ENCODE results near the gene PROC.

The PROC gene

GRCh38 chr2:127415593-127416505 is 2.4 kb upstream of the PROC start:
- peak; percentile 73 for DNase-seq

DNA sequence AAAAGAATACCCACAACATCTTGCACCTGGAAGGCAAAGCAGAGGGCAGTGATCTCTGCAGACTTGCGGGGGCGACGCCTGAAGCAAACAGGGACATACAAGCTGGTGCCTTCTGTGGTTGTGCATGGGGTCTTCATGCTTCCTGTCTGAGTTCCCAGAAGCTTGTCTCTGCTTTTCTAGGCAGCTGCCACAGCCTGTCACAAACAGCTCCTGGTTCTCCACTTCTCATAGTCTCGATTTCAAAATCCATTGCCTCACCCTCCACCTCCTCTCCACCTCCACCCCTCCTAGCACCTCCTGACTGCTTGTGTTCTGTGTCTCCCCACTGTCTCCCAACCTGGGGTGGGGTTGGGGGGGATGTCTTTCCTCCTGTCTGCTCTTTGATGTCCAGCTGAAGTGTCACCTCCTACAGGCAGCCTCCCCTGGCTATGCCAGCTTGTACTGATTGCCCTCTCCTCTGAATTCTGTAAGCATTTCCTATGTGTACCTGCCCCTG is 1.7 kb upstream of the PROC start:
- DNase-seq, result no peak

- DNase-seq, result no peak
Measured at GRCh38 chr2:127417406-127417805, 821 bp upstream of the PROC start.

DNA sequence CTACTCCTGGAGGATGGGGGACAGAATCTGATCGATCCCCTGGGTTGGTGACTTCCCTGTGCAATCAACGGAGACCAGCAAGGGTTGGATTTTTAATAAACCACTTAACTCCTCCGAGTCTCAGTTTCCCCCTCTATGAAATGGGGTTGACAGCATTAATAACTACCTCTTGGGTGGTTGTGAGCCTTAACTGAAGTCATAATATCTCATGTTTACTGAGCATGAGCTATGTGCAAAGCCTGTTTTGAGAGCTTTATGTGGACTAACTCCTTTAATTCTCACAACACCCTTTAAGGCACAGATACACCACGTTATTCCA is 844 bp downstream of the PROC start:
- no peak for DNase-seq

DNA sequence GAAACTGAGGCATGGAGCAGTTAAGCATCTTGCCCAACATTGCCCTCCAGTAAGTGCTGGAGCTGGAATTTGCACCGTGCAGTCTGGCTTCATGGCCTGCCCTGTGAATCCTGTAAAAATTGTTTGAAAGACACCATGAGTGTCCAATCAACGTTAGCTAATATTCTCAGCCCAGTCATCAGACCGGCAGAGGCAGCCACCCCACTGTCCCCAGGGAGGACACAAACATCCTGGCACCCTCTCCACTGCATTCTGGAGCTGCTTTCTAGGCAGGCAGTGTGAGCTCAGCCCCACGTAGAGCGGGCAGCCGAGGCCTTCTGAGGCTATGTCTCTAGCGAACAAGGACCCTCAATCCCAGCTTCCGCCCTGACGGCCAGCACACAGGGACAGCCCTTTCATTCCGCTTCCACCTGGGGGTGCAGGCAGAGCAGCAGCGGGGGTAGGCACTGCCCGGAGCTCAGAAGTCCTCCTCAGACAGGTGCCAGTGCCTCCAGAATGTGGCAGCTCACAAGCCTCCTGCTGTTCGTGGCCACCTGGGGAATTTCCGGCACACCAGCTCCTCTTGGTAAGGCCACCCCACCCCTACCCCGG is 1.3 kb downstream of the PROC start:
- DNase-seq, result no peak

- DNase-seq, result no peak
Measured at GRCh38 chr2:127420039-127420864, 2.0 kb downstream of the PROC start.

DNA sequence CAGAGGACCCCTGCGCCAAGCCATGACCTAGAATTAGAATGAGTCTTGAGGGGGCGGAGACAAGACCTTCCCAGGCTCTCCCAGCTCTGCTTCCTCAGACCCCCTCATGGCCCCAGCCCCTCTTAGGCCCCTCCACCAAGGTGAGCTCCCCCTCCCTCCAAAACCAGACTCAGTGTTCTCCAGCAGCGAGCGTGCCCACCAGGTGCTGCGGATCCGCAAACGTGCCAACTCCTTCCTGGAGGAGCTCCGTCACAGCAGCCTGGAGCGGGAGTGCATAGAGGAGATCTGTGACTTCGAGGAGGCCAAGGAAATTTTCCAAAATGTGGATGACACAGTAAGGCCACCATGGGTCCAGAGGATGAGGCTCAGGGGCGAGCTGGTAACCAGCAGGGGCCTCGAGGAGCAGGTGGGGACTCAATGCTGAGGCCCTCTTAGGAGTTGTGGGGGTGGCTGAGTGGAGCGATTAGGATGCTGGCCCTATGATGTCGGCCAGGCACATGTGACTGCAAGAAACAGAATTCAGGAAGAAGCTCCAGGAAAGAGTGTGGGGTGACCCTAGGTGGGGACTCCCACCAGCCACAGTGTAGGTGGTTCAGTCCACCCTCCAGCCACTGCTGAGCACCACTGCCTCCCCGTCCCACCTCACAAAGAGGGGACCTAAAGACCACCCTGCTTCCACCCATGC is 3.0 kb downstream of the PROC start:
- no peak for DNase-seq

DNA sequence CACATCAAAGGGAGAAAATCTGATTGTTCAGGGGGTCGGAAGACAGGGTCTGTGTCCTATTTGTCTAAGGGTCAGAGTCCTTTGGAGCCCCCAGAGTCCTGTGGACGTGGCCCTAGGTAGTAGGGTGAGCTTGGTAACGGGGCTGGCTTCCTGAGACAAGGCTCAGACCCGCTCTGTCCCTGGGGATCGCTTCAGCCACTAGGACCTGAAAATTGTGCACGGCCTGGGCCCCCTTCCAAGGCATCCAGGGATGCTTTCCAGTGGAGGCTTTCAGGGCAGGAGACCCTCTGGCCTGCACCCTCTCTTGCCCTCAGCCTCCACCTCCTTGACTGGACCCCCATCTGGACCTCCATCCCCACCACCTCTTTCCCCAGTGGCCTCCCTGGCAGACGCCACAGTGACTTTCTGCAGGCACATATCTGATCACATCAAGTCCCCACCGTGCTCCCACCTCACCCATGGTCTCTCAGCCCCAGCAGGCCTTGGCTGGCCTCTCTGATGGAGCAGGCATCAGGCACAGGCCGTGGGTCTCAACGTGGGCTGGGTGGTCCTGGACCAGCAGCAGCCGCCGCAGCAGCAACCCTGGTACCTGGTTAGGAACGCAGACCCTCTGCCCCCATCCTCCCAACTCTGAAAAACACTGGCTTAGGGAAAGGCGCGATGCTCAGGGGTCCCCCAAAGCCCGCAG is 3.8 kb downstream of the PROC start:
- no peak for DNase-seq

DNA sequence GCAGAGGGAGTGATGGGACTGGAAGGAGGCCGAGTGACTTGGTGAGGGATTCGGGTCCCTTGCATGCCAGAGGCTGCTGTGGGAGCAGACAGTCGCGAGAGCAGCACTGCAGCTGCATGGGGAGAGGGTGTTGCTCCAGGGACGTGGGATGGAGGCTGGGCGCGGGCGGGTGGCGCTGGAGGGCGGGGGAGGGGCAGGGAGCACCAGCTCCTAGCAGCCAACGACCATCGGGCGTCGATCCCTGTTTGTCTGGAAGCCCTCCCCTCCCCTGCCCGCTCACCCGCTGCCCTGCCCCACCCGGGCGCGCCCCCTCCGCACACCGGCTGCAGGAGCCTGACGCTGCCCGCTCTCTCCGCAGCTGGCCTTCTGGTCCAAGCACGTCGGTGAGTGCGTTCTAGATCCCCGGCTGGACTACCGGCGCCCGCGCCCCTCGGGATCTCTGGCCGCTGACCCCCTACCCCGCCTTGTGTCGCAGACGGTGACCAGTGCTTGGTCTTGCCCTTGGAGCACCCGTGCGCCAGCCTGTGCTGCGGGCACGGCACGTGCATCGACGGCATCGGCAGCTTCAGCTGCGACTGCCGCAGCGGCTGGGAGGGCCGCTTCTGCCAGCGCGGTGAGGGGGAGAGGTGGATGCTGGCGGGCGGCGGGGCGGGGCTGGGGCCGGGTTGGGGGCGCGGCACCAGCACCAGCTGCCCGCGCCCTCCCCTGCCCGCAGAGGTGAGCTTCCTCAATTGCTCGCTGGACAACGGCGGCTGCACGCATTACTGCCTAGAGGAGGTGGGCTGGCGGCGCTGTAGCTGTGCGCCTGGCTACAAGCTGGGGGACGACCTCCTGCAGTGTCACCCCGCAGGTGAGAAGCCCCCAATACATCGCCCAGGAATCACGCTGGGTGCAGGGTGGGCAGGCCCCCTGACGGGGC is 4.6 kb downstream of the PROC start:
- peak; percentile 63 for DNase-seq

DNA sequence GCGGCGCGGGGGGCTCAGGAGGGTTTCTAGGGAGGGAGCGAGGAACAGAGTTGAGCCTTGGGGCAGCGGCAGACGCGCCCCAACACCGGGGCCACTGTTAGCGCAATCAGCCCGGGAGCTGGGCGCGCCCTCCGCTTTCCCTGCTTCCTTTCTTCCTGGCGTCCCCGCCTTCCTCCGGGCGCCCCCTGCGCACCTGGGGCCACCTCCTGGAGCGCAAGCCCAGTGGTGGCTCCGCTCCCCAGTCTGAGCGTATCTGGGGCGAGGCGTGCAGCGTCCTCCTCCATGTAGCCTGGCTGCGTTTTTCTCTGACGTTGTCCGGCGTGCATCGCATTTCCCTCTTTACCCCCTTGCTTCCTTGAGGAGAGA is 5.2 kb downstream of the PROC start:
- peak; percentile 66 for DNase-seq

DNA sequence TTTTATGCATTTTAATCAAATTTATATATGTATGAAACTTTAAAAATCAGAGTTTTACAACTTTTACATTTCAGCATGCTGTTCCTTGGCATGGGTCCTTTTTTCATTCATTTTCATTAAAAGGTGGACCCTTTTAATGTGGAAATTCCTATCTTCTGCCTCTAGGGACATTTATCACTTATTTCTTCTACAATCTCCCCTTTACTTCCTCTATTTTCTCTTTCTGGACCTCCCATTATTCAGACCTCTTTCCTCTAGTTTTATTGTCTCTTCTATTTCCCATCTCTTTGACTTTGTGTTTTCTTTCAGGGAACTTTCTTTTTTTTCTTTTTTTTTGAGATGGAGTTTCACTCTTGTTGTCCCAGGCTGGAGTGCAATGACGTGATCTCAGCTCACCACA is 5.7 kb downstream of the PROC start:
- DNase-seq, result no peak

- no peak for DNase-seq
Measured at GRCh38 chr2:127424598-127425520, 6.6 kb downstream of the PROC start.

DNA sequence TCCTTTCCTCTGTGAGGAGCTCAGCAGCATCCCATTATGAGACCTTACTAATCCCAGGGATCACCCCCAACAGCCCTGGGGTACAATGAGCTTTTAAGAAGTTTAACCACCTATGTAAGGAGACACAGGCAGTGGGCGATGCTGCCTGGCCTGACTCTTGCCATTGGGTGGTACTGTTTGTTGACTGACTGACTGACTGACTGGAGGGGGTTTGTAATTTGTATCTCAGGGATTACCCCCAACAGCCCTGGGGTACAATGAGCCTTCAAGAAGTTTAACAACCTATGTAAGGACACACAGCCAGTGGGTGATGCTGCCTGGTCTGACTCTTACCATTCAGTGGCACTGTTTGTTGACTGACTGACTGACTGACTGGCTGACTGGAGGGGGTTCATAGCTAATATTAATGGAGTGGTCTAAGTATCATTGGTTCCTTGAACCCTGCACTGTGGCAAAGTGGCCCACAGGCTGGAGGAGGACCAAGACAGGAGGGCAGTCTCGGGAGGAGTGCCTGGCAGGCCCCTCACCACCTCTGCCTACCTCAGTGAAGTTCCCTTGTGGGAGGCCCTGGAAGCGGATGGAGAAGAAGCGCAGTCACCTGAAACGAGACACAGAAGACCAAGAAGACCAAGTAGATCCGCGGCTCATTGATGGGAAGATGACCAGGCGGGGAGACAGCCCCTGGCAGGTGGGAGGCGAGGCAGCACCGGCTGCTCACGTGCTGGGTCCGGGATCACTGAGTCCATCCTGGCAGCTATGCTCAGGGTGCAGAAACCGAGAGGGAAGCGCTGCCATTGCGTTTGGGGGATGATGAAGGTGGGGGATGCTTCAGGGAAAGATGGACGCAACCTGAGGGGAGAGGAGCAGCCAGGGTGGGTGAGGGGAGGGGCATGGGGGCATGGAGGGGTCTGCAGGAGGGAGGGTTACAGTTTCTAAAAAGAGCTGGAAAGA is 7.6 kb downstream of the PROC start:
- DNase-seq, result no peak

- DNase-seq, result no peak
Measured at GRCh38 chr2:127426501-127427354, 8.5 kb downstream of the PROC start.

GRCh38 chr2:127427376-127428056 is 9.3 kb downstream of the PROC start:
- DNase-seq, result no peak

DNA sequence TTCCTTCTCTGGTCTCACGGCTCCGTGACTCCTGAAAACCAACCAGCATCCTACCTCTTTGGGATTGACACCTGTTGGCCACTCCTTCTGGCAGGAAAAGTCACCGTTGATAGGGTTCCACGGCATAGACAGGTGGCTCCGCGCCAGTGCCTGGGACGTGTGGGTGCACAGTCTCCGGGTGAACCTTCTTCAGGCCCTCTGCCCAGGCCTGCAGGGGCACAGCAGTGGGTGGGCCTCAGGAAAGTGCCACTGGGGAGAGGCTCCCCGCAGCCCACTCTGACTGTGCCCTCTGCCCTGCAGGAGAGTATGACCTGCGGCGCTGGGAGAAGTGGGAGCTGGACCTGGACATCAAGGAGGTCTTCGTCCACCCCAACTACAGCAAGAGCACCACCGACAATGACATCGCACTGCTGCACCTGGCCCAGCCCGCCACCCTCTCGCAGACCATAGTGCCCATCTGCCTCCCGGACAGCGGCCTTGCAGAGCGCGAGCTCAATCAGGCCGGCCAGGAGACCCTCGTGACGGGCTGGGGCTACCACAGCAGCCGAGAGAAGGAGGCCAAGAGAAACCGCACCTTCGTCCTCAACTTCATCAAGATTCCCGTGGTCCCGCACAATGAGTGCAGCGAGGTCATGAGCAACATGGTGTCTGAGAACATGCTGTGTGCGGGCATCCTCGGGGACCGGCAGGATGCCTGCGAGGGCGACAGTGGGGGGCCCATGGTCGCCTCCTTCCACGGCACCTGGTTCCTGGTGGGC is 10.0 kb downstream of the PROC start:
- no peak for DNase-seq

DNA sequence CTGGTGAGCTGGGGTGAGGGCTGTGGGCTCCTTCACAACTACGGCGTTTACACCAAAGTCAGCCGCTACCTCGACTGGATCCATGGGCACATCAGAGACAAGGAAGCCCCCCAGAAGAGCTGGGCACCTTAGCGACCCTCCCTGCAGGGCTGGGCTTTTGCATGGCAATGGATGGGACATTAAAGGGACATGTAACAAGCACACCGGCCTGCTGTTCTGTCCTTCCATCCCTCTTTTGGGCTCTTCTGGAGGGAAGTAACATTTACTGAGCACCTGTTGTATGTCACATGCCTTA is 10.5 kb downstream of the PROC start:
- no peak for DNase-seq

Measured in NCI-H345 (cell line).